ENCODE results near the gene RANBP1.

RANBP1 gene

DNA sequence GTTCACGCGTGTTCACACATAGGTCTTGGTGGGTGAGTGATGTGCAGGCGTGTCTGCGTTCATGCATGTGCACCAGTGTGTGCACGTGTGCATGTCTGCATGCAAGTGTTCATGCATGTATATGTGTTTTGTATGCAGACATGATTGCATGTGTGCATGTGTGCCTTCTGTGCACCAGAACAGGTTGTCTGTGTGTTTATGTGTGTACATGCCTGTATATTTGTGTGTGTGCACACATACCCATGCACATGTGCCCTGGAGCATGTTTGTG is 20.6 kb downstream of the RANBP1 start:
- TF ChIP-seq, protein P1, sequence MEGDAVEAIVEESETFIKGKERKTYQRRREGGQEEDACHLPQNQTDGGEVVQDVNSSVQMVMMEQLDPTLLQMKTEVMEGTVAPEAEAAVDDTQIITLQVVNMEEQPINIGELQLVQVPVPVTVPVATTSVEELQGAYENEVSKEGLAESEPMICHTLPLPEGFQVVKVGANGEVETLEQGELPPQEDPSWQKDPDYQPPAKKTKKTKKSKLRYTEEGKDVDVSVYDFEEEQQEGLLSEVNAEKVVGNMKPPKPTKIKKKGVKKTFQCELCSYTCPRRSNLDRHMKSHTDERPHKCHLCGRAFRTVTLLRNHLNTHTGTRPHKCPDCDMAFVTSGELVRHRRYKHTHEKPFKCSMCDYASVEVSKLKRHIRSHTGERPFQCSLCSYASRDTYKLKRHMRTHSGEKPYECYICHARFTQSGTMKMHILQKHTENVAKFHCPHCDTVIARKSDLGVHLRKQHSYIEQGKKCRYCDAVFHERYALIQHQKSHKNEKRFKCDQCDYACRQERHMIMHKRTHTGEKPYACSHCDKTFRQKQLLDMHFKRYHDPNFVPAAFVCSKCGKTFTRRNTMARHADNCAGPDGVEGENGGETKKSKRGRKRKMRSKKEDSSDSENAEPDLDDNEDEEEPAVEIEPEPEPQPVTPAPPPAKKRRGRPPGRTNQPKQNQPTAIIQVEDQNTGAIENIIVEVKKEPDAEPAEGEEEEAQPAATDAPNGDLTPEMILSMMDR (IDR thresholded peaks at IDR 0.05; ENCODE audit: unreplicated experiment in 3 of 3): no peak

GRCh38 chr22:20137113-20137512 is 21.2 kb downstream of the RANBP1 start:
- Mint-ChIP-seq H3K4me3 (peak overlapping the region in 1 of 3 experiments; percentile 27), H3K4me1 (peaks cover 25% of the 10 kb centered on the region), H3K27ac (peak overlapping the region in 1 of 3 experiments; percentile 53), H3K36me3 (ENCODE audit: low read depth) (no peaks in the 10 kb centered on the region), H3K27me3 (ENCODE audit: low read depth) (no peaks in the 10 kb centered on the region), H3K9me3 (no peaks in the 10 kb centered on the region)
- TF ChIP-seq, protein P1 (IDR thresholded peaks at IDR 0.05; ENCODE audit: unreplicated experiment in 3 of 3): no peak

More for the DNA sequence above, 20.6 kb downstream of the RANBP1 start:
- Mint-ChIP-seq H3K27ac (no peak overlapping the region), H3K9me3 (no peaks in the 10 kb centered on the region), H3K27me3 (ENCODE audit: low read depth) (no peaks in the 10 kb centered on the region), H3K36me3 (ENCODE audit: low read depth) (no peaks in the 10 kb centered on the region), H3K4me3 (peak overlapping the region in 2 of 3 experiments; percentile 51 to 77), H3K4me1 (peaks cover 25% of the 10 kb centered on the region)

DNA sequence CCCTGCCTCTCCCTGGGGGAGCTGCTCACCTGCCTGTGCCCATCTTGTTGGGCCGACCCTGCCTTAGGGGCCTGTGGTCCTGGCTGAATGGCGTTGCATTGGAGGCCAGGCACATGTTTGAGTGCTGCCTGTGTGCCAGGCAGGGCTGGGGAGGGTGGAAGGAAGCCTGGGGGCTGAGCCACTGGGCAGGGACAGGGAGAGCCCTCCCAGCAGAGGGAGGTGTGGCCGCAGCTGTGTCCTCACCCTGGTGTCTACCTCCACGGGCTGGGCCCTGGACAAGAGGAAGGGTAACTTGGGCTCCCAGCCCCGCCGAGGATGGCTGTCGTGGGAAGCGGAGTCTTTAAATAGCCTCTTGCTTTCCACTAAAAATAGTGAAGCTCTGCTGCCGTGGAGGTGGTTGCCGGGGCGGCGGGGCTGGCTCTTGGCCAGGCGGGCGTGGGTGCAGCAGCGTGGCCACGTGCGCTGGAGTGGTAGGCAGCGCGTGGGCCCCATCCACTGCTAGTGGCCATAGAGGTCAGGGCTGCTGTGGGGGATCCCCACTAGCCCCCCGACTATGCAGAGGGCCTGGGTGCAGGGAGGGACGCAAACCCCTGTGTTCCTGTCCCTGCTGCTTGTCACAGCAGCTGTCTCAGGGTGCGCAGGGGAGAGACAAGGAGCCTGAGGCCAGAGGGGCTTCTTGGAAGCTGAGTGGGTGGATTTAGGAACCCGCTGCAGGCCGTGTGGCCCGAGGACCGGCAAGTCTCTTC is 21.9 kb downstream of the RANBP1 start:
- no peaks in the 10 kb centered on the region for H3K27me3 Mint-ChIP-seq (ENCODE audit: low read depth)
- H3K9me3 Mint-ChIP-seq: no peaks in the 10 kb centered on the region
- no peaks in the 10 kb centered on the region for H3K36me3 Mint-ChIP-seq (ENCODE audit: low read depth)
- peak overlapping the region in 2 of 3 experiments; percentile 53 to 70 for H3K27ac Mint-ChIP-seq
- TF ChIP-seq, protein P1 (IDR thresholded peaks at IDR 0.05; ENCODE audit: unreplicated experiment in 3 of 3): no peak
- H3K4me3 Mint-ChIP-seq: peak overlapping the region in 1 of 3 experiments; percentile 27
- peaks cover 23% of the 10 kb centered on the region for H3K4me1 Mint-ChIP-seq

DNA sequence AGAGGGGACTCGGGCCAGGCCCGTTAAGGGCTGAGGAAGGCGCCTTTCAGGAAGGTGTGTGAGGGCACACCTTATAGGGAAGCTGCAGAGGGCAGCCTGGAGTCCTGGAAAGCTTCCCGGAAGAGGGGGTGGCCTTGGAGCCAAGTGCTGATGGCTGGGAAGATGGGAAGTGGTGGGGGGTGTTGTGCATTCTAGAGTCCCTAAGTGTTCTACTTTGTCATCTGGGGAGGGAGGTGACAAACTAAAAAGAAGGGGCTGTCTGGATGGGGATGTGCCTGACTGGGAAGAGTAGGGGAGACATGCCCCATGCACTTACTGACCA is 22.5 kb downstream of the RANBP1 start:
- Mint-ChIP-seq H3K27me3 (ENCODE audit: low read depth) (no peaks in the 10 kb centered on the region), H3K27ac (peak overlapping the region in 1 of 3 experiments; percentile 53), H3K4me3 (no peak overlapping the region), H3K36me3 (ENCODE audit: low read depth) (no peaks in the 10 kb centered on the region), H3K4me1 (peaks cover 17% of the 10 kb centered on the region), H3K9me3 (no peaks in the 10 kb centered on the region)
- TF ChIP-seq, protein P1 (IDR thresholded peaks at IDR 0.05; ENCODE audit: unreplicated experiment in 3 of 3): no peak

DNA sequence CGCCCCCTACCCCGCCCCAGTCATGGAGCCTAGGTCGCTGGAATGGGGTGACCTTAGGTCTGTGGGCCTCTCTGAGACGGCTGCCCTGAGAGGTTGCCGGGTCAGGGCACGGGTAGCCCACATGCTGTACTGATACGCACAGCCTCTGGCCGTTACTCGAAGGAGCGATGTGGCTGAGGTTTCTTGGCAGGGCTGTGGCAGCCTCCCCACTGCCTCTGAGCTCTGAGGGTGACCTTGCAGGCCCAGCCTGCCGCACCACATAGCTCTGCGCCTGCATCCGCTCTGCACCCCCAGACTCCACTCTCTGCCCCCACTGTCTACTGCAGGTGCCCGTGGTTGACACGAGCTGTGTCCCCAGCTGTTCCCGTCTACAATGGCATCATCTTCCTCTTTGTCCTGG is 23.0 kb downstream of the RANBP1 start:
- Mint-ChIP-seq H3K27ac (no peak overlapping the region), H3K27me3 (ENCODE audit: low read depth) (no peaks in the 10 kb centered on the region), H3K4me1 (peaks cover 17% of the 10 kb centered on the region), H3K4me3 (no peak overlapping the region), H3K9me3 (no peaks in the 10 kb centered on the region), H3K36me3 (ENCODE audit: low read depth) (no peaks in the 10 kb centered on the region)
- TF ChIP-seq, protein P1 (IDR thresholded peaks at IDR 0.05; ENCODE audit: unreplicated experiment in 3 of 3): no peak

GRCh38 chr22:20139391-20140106 is 23.6 kb downstream of the RANBP1 start:
- peaks cover 17% of the 10 kb centered on the region for H3K4me1 Mint-ChIP-seq
- H3K9me3 Mint-ChIP-seq: no peaks in the 10 kb centered on the region
- no peak overlapping the region for H3K4me3 Mint-ChIP-seq
- H3K36me3 Mint-ChIP-seq (ENCODE audit: low read depth): no peaks in the 10 kb centered on the region
- TF ChIP-seq, protein P1 (IDR thresholded peaks at IDR 0.05; ENCODE audit: unreplicated experiment in 3 of 3): no peak
- no peak overlapping the region for H3K27ac Mint-ChIP-seq
- no peaks in the 10 kb centered on the region for H3K27me3 Mint-ChIP-seq (ENCODE audit: low read depth)

Data from nephron (organoid).